Measurements from ENCODE around the gene SMCO3.

The SMCO3 gene

DNA sequence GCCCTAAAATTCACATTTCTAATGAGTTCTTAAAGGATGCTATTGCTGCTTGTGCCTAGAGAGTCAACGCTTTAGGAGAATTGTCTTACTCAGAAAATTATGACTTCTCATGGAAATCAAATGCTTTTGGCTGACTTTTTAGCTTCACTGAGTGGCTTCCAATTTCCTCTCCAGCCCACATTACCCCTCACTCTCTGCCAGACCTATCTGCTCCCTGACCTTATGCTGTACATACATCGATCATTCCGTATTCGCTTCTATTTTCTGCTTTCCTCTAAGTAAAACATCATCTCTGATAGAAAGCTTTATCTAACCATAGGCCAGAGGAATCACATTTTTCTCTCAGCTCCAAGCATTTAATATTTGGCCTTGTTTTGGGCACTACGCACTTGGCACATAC, 12.5 kb upstream of the SMCO3 start:
- no peak for DNase-seq

DNA sequence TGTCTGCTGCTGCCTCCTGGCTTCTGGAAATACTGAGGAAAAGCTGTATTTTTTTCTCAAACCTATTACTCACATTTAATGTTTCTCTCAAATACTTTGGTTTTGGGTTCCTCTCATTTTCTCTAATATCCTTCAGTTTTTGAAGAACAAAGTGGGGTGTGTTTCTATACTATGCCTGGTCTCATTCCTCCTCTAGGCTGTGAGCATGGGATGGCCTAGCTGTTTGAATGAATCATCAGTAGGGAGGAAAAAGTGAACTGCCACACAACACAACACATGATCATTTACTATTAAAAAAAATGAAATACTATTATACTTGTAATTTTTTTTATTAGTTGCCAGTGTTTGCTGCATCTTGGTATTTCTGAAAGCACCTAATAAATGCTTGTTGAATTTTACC, 11.3 kb upstream of the SMCO3 start:
- no peak for DNase-seq

DNA sequence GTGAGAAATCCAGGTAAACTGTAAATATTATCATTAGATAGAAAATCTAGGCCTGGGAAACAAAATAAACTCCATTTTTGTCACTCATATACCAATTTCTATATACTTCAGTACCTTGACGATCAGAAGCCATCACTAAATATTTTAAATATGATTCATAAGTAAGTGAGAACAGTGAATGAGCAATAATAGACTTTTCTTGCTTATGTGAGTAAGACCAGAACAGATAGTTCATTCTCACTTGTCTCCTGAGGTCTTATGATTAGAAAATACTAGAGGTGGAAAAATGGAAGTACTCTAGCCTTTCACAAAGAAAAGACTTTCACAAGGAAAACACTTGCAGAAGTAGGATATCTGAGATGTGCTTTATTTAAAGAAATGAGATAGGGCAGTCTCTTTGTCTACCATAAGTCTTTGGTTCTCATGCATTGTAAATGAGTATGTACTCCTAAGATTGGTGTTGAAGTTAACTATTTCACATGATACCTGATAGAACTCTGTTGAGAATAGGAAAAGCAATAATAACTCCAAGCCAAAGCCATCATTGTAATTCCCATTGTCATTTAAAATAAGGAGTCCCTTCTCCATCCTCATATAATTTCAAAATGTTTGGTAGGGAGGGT, 10.1 kb upstream of the SMCO3 start:
- no peak for DNase-seq

DNA sequence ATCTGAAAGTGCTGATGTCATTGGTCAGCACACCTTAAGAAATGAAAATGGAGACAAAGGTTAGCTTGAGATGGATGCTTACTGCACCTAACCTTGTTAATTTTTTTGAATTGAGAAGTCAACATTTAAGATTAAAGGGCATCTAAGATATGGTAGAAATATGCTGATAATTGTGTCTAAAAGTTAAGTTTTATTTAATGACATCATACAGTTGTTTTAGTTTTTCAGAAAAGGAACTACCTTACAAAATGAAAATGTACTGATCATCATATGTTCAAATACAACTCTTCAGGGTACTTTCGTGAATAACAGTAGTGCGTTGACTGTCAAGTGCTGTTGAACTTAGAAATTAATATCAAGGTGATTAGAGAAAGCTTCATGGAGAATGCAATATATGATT, 2.5 kb downstream of the SMCO3 start:
- no peak for DNase-seq

DNA sequence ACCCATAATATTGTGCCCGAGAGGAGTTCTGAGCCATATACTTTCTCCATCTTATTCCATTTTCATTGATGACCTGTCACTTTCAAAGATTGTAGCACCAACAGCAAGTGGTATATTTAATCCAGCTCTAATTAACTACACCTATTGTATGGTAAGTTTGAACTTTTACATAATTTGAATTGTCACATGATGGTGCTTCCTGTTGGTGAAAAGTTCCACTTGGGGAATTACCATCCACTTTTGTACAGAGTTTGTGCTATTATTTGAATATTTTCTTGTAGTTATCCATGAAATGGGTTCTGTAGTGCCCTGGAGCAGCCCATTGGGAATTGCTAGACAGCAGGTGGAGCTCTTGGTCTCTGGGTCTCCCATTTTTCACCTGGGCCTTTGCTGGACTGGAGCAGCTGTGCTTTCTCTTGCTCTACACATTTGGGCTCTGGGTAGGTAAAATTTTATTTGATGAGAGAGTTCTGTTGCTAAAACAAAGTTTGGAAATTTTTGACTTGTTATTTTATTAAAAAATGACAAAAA, 3.0 kb downstream of the SMCO3 start:
- DNase-seq = no peak

DNA sequence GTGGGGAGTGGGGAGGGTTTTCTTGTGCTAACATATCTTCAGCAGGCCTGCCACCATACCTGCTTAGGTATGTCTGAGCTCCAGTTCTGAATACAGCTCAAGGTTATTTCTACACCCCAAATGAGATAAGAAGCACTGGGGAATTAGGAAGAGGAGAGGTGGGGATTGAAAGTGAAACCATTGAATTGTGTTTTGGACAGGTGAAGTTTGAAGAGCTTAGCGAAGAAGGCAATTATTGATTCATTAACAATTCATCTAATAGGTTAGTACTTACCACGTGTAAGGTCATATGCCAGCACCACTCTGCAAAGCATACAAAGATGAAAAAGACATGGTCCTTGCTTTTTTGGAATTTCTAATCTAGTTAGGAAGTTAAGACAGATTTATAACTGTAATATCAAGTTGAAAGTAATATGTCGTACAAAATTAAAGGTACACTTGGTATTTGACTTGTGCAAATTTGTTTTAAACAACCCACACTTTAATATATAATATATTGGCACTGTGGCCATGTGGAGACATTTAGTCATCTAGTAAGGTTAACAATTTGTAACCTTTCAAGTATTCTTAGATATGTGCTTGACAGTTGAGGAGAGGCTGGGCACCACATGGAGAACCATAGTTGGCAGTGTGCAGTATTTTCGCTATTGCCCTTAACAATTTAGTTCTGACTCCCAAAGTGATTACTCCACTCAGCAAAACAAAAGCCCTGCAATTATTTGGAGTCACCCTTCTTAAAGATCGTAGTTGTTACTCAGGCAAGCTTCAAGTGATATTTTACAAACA, 3.6 kb downstream of the SMCO3 start:
- DNase-seq = no peak

DNA sequence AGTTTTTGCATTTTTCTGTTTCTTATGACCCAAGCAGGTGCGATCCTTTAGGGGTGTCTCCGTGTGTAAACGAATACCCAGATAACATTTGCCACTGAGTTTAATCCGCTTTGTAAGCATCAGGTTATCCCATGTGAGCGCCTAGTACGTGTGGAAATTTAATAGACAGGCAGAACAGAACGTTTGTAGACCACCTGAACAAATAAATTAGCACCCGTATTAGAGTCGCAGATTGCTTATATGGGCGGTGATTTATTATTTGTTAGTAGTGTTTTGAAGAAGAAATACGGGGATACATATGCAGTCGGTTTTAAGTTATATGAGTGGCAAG, 10.2 kb downstream of the SMCO3 start:
- DNase-seq = no peak

DNA sequence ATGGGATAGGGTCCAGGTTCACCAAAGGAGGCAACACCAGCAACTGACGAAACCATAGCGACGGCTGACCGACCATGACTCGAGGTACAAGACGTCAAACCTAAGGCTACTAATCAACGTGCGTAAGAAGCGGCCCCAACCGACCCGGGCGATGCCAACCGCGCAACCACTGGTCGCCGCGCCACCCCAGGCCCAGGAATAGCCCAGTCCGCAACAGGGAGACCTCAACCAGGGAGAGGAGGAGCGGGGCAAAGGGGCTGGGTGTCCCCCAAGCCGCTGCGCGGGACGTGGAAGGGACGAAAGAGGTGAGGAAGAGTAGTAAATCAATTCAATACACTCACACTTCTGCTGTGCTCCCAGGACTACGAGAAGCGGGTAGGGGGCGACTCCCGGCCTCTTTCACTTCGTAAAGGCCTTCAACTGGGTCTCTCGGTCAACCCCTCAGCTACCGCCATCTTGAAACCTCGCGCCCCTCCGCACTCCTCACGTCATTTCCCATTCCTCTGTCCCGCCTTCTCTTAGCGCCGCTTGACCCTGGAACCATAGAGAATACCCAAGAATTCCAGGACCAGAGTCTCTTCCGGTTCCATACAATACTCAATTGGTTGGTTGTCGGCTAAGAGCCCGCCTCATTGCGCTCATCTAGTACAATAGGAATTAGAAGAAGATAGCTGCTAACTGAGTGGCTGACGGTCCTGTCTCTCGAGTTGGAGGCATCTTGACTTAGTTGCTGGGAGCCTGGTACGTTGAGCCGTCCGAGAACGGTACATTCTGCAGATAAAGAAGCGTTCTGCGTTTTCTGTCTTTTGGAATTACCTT, 10.8 kb downstream of the SMCO3 start, which contains the start of the genes C12orf60 and WBP11:
TSS of gene C12orf60 (plus strand) at position 660 of the 819 bp plus-strand sequence. CDS start 19,266 bp downstream, outside the sequence.
TSS of gene WBP11 (minus strand) at position 468 of the 819 bp plus-strand sequence. CDS start 2,095 bp downstream, outside the sequence.
- peak; percentile 87 for DNase-seq

DNA sequence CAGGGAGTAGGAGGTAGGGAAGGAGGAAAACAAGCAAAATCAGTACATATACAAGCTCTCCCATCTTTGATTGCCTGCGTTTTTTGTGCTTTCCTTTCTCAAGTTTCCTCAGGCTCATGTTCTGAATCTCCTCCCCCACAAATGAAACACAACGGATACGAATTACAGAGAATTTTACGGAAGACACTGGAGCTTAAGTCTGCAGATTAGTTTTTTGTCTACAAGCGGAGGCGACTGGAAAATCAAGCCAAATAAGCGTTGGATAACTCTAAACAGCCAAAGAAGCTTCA, 11.3 kb downstream of the SMCO3 start:
- DNase-seq = no peak

DNA sequence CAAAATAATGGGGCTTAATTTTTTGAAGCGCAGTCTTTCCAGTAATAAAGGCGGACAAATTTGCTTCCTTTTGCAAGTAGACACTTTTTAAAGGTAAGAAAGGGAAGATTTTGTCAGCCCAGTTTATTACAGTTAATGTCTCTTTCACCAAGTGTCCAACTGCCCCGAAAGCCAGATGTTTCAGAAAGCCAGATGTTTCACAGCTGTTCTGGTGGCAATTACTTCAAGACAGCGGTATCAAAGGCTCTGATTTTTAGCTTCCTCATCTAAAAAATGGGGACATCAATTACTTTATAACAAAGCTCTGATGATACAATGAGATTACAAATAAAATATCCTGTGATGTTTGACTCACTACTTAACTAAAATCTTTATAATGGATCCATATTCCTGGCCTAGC, 11.7 kb downstream of the SMCO3 start:
- DNase-seq = no peak

DNA sequence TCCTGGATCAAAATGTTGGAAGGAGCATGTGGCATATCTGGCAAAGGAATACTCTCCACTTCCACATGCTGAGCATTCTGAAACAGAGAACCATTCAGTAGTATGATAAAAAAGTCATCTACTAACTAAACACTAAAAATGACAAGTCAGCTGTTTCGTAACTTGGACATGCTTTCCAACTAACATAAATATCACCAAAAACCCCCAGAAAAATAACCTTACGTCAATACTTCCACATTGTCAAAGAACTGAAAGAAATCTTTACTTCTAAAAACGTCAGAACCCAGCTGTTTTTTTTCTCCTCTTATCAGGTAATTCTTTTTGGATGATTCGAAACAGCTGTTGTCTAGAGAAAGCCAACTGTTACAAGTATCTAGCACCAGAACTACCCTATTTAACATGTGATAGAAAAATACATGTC, 18.9 kb downstream of the SMCO3 start:
- no peak for DNase-seq

DNA sequence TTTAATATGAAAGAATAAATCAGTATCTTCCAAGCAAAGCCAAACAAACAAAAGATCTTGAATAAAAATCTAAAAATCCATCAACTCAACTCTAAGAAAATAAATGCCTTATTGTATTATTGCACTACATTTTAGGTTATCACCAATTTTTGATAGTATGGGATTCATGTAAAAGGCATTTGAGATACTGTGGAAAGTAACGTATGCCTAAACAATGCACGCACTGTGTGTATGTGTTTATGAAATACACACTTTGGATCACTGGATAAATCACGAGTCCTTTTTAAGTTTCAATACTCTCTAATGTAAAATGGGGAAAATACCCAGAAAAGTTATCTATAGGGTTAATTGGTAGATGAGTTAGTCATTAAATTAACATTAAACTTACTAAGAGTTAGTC, 28.4 kb downstream of the SMCO3 start:
- no peak for DNase-seq

DNA sequence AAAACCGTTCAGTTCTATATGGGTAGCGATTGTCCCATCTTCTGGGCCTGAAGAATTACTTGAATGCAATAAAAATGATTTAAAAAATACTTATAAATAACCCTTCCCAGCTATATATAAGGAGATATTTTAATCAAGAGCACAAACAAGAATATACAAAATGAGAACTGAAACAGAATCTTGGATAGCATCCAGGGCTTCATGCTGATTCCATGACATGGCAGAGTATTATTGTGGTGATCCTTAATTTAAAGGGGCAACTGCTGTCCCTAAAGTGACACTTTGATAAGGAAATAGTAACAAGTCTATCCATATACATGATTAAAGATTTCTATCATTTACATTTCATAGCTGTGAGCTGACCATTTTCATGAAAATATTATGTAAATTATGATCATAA, 29.5 kb downstream of the SMCO3 start:
- no peak for DNase-seq

DNA sequence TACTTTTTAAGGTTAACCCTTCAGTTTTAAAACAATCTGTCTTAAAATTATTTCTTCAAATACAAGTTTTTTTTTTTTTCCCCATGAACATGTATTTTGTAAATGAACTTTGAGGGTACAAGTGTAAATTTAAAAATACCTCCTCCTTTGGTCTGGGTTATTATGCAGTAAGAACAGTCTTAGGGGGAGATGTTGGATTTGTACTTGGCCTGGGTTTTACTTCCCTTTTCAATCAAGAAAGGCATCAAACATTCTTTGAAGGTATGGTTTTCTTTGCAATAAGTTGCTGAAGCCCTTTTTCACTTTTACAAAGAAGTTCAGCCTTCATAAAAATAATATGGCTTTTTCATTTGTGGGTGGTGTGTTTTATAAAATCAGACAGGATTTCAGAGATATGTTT, 31.2 kb downstream of the SMCO3 start:
- no peak for DNase-seq

DNA sequence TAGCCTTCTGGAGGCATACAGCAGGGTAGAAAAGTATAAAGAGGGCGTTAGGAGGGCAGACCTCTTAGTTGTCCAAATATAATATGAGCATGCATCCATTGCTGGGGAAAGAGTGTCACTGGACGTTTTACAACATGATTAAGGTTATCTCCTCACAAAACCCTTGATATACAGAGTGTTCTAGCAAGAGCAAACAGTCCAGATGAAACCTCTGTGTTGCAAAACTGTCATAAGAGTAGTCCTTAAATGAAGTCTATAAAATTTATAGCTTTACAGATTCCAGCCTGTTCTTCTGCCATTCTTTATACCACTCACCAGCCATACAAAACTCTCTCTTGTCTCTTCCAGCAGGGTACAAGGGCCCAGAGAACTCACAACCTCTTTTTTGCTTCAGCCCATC, 32.4 kb downstream of the SMCO3 start:
- no peak for DNase-seq

DNA sequence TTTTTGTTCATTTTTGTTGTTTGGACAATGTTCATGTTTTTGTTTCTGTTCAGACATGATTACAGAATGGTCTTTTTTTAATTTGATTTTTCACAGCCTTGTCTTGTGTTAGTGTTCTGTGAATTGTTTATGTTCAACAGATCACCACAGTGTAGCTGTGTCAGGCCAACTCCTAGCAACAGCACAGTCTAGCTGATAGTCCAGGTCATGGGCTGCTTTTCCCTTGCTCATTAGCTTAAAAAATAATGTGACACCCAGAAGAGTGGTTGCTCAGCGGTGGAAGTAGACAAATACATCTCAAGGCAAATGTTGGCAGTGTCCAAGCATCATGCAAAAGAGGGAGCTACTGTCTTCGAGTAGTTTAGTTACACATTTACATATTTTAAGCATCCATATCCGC, 33.1 kb downstream of the SMCO3 start:
- no peak for DNase-seq

DNA sequence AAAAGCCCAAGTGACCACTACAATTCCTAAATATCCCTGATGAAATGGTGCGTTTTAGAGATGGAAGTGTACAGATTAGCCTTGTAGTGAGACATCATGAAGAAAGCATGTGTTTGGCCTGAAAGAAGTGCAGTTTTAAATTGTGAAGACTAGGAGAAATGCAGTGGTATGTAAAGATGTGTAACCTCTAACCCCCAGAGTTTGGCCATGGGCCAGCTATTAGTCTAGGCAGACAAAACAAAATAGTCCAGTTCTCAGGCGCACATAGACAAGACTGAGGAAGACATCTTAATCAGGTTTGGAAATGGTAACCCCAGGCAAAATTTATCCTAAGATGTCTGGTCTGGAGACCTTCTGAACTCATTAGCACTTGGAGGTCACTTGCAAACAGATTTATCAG, 34.1 kb downstream of the SMCO3 start:
- no peak for DNase-seq

DNA sequence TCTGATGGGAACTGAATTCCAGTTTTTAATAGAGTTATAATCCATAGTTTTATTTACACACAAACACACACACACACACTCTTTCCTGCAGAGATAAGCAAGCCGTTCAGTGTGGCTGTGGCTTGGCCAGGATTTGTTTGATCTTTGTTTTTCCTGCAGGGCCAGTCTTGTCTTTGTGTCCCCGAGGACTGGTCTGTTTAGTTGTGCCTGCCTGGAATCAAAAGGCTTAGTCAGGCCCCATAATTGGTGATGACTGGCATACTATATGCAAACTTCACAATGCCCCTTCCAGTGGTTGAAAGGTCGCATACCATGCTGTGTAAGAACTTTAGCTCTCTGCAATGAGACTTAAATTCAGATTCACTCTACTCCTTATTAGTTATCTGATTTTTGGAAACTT, 36.7 kb downstream of the SMCO3 start:
- no peak for DNase-seq

DNA sequence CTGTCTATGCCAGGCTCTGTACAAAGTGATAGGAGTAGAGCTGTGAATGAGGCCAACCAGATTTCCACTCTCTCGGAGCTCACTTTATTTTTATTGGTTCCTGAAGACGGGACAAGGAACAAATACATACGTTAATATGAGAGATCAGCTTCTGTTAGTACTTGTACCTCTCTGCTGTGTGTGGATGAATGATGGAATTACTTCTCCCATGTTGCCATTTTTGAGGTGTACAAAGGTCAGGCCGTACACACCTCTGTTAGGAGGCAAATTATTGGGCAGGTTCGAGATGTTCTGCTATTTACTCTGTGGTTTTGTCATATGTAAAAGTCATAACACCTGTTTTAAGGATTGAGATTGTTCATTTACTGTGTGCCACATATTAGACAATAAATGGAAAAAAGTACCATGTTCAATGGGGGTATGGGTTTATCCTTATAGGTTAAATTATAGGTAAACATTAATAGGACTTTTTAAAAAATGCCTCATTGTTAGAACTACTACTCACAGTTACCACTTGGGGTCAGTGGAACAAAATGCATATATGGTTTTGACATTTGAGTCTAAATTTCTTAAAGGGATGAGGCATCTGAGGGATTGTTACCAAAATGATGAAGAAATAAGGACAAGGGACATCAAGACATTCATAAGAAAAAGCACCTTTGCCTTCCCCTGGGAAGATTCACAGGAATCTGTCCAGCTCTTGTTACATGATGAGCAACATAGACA, 37.6 kb downstream of the SMCO3 start:
- no peak for DNase-seq

DNA sequence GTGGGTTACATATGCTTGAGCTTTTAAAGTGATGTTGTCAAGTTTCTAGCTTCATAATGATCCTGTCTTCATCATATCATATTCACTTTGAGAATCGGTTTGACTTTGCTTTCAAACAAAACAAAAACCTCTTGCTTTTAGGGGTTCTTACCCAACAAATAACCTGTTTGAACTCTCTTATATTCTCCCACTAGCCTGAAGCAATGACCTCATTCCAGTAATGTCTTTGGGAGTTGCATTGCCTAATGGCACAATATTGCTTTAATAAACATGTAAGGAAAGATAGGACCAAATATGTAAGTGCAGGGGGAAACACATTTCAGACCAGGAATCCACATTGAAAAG, 38.4 kb downstream of the SMCO3 start:
- DNase-seq = no peak

DNA sequence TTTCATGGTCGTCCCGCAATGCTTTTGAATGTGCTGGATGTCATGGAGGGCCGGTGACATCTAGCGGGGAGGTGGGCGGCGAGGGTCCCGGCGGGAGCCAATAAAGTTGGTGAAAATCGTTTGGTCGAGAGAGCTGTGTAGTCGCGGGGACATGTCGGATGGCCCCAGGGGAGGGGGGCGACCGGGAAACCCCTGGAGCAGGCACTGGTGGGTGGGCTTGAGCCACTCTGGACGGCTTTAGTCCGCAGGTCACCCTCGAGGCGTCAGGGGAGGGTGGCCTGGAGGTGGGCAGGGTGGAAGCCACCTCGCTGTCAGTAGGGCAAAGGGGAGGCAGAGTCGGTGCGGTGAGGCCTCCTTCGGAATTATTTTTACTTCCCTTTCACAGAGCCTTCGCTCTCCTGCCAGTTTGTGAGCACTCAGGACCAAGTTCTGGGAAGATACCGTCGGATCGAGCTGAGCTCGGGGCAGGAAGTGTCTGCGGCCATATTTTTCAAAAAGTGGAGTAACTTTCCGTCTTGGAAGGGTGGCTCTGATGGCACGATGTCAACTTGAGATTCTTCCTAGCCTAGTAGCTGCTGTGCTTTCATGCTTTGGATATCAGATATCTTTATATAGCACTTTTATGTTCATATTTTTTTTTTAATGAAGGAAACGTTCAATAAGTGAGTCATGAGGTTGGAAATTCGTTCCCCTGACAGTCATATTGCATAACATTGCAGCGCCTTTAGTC, 38.9 kb downstream of the SMCO3 start:
- DNase-seq = peak; percentile 30

DNA sequence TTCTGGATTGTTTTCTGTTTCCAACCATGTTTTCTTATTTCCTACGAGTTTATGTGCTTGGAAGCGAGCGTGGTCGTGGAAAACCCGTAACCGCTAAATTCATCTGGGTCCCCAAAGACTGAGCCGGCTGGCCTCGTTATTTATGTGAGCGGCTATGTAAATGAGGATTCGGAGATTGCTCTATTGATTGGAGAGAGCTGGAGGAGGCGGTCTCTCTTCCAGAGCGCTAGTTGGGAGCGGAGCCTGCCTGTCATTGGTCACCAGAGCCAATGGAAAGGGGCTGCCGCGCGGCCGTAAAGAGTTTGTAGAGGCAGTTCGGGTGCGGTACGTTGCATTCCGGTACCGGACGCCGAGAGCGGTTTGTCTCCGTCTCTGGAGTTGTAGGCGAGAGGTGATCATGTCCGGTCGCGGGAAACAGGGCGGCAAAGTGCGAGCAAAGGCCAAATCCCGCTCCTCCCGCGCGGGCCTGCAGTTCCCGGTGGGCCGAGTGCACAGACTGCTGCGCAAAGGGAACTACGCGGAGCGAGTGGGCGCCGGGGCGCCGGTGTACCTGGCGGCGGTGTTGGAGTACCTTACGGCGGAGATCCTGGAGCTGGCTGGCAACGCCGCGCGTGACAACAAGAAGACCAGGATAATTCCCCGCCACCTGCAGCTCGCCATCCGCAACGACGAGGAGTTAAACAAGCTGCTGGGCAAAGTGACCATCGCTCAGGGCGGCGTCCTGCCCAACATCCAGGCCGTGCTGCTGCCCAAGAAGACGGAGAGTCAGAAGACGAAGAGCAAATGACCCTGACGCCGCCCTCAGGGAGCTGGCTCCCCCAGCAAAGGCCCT, 39.7 kb downstream of the SMCO3 start:
- DNase-seq = peak; percentile 89

Data from activated naive CD4-positive, alpha-beta T cell treated with anti-CD3 and anti-CD28 coated beads, Interleukin-2, amount 50 U/mL, for 16 hours (primary cell).